ENCODE data around the gene KCNJ15. TPM values are rescaled to one million over a fixed set of nuclear protein-coding genes. Genes with fewer than 3 reads are reported as not detected.

The KCNJ15 gene
- total and polyA plus RNA-seq, 2 of the 13 experiments (the other 11 are each of a cell fraction or from before 2014, with no cell fraction given): not detected

DNA sequence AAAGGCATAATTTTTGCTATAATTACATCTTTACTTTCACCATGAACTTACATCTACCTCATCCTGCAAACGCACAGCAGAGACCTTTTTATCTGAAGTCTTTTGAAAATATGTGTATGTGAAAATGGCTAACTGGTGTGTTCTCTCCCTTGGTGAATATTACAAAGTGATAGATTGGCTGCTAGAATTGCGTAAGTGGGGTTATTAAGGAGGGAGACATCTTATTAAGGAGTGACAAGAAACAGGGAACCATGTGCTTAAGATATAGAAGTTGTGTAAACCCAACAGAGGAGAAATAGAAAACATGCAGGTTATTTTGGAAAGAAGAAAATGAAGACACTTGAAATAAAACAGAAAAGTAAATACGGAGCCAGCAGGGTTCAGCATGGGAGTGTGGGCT, 7.8 kb downstream of the KCNJ15 start:
- H3K36me3 ChIP-seq (replicated peaks in 1 of 2; ENCODE audit: control insufficient read depth in 1 of 2, insufficient read depth in 2 of 2, low read length in 2 of 2): no peaks in the 10 kb centered on the region
- H3K27ac ChIP-seq (ENCODE audit: extremely low read length, insufficient read depth, low read length): no peak overlapping the region

GRCh38 chr21:38265166-38265565, 8.4 kb downstream of the KCNJ15 start:
- H3K9ac ChIP-seq (ENCODE audit: insufficient read depth, low read depth, low read length): no peak overlapping the region
- no peaks in the 10 kb centered on the region for H3K79me2 ChIP-seq (ENCODE audit: insufficient read depth, low read length)
- H3K4me1 ChIP-seq (ENCODE audit: insufficient read depth, low read length): no peaks in the 10 kb centered on the region
- FAIRE-seq (no peak), DNase-seq (ENCODE audit: low spot score) (no peak), ATAC-seq (no peak)
- H2AFZ ChIP-seq (ENCODE audit: low read length): no peak overlapping the region
- BruUV-seq (replicated peaks): no TSS peak
- no peak overlapping the region for H3K4me3 ChIP-seq (replicated peaks in 1 of 3; ENCODE audit: insufficient read depth in 1 of 3, low read depth in 2 of 3, low read length in 3 of 3)
- no peaks in the 10 kb centered on the region for H3K9me3 ChIP-seq (ENCODE audit: low read length)
- ChIA-PET CTCF (ENCODE audit: low intra/inter-chr PET ratio, low total read pairs) (no interaction called here), POLR2A (no interaction called here)
- H3K27ac ChIP-seq (ENCODE audit: extremely low read length, insufficient read depth, low read length): no peak overlapping the region
- H3K27me3 ChIP-seq (ENCODE audit: control insufficient read depth in 1 of 2, insufficient read depth in 2 of 2, low read length in 2 of 2): 0 out of 5 replicates have a peak, but pooled peaks cover 0 to 1% of the 10 kb centered on the region in 2 experiments
- intact Hi-C loops (cut with micrococcal nuclease; ENCODE audit: unreplicated experiment): no loop called here
- no peaks in the 10 kb centered on the region for H3K36me3 ChIP-seq (replicated peaks in 1 of 2; ENCODE audit: control insufficient read depth in 1 of 2, insufficient read depth in 2 of 2, low read length in 2 of 2)
- no peak for TF ChIP-seq CEBPG (CRISPR knock-in tag; IDR thresholded peaks at IDR 0.05)
- no peak for TF ChIP-seq CBX1 (IDR thresholded peaks at IDR 0.05; ENCODE audit: low read depth)
- no peak for TF ChIP-seq ZKSCAN8 (CRISPR knock-in tag; IDR thresholded peaks at IDR 0.05; ENCODE audit: borderline replicate concordance)
- TF ChIP-seq ESRRA (CRISPR knock-in tag; IDR thresholded peaks at IDR 0.05; ENCODE audit: low read depth): no peak
- H4K20me1 ChIP-seq (ENCODE audit: insufficient read depth, low read length): no peaks in the 10 kb centered on the region
- H3K4me2 ChIP-seq (ENCODE audit: low read depth, low read length): no peak overlapping the region
- WGBS (ENCODE audit: low lambda C conversion rate): 0% methylated on average over 1 of the region's 1 CpG
- in situ Hi-C loops (cut with HindIII; ENCODE audit: extremely low pct_ligation_motif_present, low pct_unique_long_range_greater_than_20kb): no loop called here

More for the DNA sequence above, 7.8 kb downstream of the KCNJ15 start:
- ATAC-seq (no peak), FAIRE-seq (no peak), DNase-seq (ENCODE audit: low spot score) (no peak)
- H3K4me3 ChIP-seq (replicated peaks in 1 of 3; ENCODE audit: insufficient read depth in 1 of 3, low read depth in 2 of 3, low read length in 3 of 3): no peak overlapping the region
- WGBS (ENCODE audit: low lambda C conversion rate): 12% methylated on average over 3 of the region's 3 CpGs
- POLR2A ChIA-PET: no interaction called here
- no peaks in the 10 kb centered on the region for H4K20me1 ChIP-seq (ENCODE audit: insufficient read depth, low read length)
- H3K27me3 ChIP-seq (ENCODE audit: control insufficient read depth in 1 of 2, insufficient read depth in 2 of 2, low read length in 2 of 2): 0 out of 5 replicates have a peak, but pooled peaks cover 0 to 1% of the 10 kb centered on the region in 2 experiments
- H3K79me2 ChIP-seq (ENCODE audit: insufficient read depth, low read length): no peaks in the 10 kb centered on the region
- no TSS peak for BruUV-seq (replicated peaks)
- no peak overlapping the region for H2AFZ ChIP-seq (ENCODE audit: low read length)
- TF ChIP-seq POLR2G (IDR thresholded peaks at IDR 0.05; ENCODE audit: low read depth, low read length) (no peak), ZNF570 (CRISPR knock-in tag; IDR thresholded peaks at IDR 0.05; ENCODE audit: borderline replicate concordance) (no peak), ZNF207 (IDR thresholded peaks at IDR 0.05; ENCODE audit: borderline replicate concordance) (no peak), ARNT2 (CRISPR knock-in tag; IDR thresholded peaks at IDR 0.05; ENCODE audit: low read depth) (no peak), ZNF44 (CRISPR knock-in tag; IDR thresholded peaks at IDR 0.05) (no peak)
- TF ChIP-seq, protein P1, sequence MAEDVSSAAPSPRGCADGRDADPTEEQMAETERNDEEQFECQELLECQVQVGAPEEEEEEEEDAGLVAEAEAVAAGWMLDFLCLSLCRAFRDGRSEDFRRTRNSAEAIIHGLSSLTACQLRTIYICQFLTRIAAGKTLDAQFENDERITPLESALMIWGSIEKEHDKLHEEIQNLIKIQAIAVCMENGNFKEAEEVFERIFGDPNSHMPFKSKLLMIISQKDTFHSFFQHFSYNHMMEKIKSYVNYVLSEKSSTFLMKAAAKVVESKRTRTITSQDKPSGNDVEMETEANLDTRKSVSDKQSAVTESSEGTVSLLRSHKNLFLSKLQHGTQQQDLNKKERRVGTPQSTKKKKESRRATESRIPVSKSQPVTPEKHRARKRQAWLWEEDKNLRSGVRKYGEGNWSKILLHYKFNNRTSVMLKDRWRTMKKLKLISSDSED (CRISPR knock-in tag; IDR thresholded peaks at IDR 0.05): no peak
- intact Hi-C loops (cut with micrococcal nuclease; ENCODE audit: unreplicated experiment): no loop called here
- no peak overlapping the region for H3K4me2 ChIP-seq (ENCODE audit: low read depth, low read length)
- CTCF ChIA-PET (ENCODE audit: low intra/inter-chr PET ratio, low total read pairs): no interaction called here
- no peak overlapping the region for H3K9ac ChIP-seq (ENCODE audit: insufficient read depth, low read depth, low read length)
- H3K4me1 ChIP-seq (ENCODE audit: insufficient read depth, low read length): no peaks in the 10 kb centered on the region
- no peaks in the 10 kb centered on the region for H3K9me3 ChIP-seq (ENCODE audit: low read length)
- in situ Hi-C loops (cut with HindIII; ENCODE audit: extremely low pct_ligation_motif_present, low pct_unique_long_range_greater_than_20kb): no loop called here
